Measurements from ENCODE around the gene MTMR6.

MTMR6 gene

DNA sequence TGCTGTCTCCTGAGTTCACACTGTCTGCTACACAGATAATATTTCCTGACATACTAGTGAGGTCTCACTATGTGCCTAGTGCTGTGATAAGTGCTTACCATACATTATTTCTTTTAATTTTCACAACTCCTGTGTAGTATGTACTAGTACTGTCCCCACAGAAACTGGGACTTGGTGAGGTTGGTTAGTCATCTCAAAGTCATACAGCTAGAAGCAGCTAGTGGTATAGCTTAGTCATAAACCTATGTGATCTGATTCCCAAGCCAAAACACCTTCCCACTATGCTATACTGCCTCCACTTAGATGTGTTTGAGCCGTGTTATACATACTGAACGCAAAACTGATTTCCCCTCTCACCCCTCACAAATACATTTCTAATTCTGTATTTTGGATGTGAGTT is 10.5 kb downstream of the MTMR6 start:
- DNase-seq: no peak

DNA sequence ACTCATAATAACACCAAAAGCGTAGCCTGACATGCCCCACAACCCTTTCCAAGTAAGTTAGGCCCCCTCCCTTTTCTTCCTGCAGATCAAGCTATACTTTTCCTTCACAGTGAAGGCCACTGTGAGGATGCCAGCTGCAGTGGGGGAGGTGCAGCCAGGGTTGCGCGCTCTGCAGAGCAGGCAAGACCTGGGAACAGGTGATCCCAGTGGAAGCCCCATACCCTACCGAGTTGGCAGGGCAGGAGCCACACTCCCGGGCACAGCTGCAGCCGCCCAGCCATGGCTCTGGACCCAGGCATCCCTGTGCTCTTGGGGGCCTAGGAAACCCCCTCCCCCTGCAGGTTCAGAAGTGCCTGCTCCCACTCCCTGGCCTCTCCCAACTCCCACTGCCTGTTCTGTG is 18.7 kb downstream of the MTMR6 start:
- DNase-seq: no peak

GRCh38 chr13:25267715-25268114 is 19.6 kb downstream of the MTMR6 start:
- DNase-seq: no peak

GRCh38 chr13:25266706-25267105 is 20.6 kb downstream of the MTMR6 start:
- no peak for DNase-seq

GRCh38 chr13:25262261-25262660 is 25.0 kb downstream of the MTMR6 start:
- no peak for DNase-seq

GRCh38 chr13:25253702-25254101 is 33.6 kb downstream of the MTMR6 start:
- DNase-seq: no peak

- DNase-seq: no peak
Observed at GRCh38 chr13:25252752-25253151, 34.5 kb downstream of the MTMR6 start.

DNA sequence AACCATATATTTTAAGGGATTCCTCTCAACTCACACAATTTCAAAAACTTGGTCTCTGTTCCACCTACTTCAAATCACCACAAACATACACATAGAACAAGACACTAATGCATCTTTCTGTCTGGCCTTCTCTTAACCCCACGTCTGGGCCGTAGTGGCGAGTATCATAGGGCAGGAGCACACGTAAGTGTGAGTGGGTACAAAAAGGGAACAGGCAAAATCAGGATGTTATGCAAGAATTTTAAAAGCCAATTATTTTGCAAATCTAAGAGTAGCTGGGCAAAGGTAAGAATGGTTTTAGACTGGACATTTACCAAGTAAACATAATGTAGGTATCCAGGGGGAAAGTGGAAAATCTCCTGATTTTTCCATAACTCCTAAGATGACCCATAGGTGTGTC is 35.1 kb downstream of the MTMR6 start:
- no peak for DNase-seq

DNA sequence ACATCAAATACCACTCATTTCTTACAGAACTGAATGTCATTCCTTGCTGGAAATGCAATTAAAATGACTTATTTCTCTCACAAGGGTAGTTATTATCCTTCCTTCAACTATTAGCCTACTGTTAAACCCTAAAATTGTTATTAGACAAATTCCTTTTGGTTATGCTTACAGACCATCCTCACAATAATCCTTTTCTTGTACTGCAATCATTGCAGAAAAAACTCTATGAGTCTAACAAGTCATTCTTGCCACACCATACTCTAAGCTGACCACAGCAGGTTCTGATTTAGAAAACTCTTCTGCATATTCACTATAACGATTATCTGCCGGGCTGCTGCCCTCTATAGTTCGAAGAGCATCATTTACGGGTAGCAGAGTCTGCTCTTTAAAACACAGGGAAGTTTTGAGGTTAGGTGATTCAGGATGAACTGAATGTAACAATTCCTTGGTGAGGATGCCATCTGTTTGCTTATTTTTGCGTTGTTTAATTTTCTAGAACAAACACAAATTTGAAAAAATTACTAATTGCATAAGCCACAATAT is 38.2 kb downstream of the MTMR6 start:
- DNase-seq: no peak

GRCh38 chr13:25248071-25248470 is 39.2 kb downstream of the MTMR6 start:
- no peak for DNase-seq

GRCh38 chr13:25247360-25247759 is 39.9 kb downstream of the MTMR6 start:
- DNase-seq: no peak

DNA sequence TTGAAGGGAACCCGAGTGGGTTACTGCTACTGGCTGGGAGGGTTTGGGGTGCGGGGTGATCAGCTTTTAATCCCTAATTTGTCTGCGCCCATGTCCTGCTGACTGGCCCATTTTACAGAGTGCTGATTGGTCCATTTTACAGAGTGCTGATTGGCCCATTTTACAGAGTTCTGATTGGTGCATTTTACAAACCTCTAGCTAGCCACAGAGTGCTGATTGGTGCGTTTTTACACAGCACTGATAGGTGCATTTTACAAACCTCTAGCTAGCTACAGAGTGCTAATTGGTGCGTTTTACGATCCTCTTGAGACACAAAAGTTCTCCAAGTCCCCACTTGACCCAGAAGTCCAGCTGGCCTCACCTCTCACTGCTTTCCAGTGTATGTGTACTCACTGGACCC is 43.2 kb downstream of the MTMR6 start:
- DNase-seq: no peak

- DNase-seq: no peak
Observed at GRCh38 chr13:25242956-25243355, 44.3 kb downstream of the MTMR6 start.

DNA sequence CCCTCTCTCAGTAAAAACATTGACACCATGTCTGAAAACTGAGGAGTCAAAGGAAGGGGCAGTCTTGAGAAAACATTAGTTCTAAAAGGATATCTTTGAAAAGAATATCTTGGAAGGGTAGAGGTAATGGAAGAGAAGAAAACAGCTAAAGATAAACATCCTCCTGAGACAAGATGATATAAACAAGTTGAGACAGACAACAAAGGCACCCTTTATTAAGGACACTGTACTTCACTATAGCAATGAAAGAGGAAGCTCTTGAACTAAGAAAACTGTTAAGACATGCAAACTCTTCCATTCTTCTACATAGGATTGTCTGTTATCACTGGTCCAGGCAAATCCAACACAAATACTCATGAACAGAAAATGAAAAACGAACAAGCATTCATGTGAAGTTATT is 46.3 kb downstream of the MTMR6 start:
- no peak for DNase-seq

- DNase-seq: no peak
Observed at GRCh38 chr13:25237083-25237482, 50.2 kb downstream of the MTMR6 start.

DNA sequence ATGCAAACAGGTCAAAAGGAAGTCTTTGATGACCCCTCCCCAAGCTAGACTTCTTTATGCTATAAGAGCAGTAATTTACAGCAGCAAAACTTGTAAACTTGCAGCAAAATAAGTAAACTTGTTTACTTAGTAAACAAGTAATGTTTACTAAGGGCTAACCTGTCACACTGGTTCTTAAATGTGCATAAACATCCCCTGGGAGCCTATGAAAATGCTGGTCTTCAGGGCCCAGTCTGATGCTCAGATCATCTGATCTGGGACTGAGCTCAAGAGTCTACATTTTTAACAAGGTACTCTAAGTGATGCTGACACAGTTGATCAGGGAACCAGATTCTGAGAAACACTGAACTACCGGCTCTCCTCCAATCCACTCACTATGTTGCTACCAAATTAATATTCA is 53.4 kb downstream of the MTMR6 start:
- DNase-seq: no peak

DNA sequence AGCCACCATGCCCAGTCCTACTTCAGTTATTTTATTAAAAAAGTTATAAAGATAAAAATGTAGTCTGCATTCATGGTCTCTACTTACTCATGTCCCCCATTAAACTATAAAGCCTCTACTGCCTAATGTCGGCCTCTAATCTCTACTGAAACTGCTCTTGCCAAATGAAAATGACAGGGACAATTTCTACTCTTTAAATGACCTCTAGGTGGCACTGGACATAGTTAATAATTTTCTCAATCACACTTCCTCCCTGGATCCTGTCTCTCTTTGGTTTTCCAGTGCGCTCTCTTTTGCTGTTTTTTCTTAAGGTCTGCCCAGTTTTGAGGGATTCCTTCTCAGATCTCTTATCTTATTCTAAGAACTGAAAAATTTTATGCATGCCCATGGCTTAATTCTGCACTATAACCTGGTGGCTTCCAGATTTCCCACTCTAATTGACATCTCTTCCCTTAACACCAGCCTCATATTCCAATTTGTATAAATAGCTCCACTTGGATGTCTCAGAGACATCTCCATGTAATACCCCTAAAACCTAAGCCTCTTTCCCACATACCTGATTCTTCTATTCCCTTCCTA is 54.3 kb downstream of the MTMR6 start:
- no peak for DNase-seq

- no peak for DNase-seq
Observed at GRCh38 chr13:25231517-25231916, 55.8 kb downstream of the MTMR6 start.

- no peak for DNase-seq
Observed at GRCh38 chr13:25227690-25228089, 59.6 kb downstream of the MTMR6 start.

- DNase-seq: no peak
Observed at GRCh38 chr13:25225970-25226369, 61.3 kb downstream of the MTMR6 start.

- no peak for DNase-seq
Observed at GRCh38 chr13:25224151-25224550, 63.1 kb downstream of the MTMR6 start.

GRCh38 chr13:25222740-25223139 is 64.5 kb downstream of the MTMR6 start:
- DNase-seq: no peak

DNA sequence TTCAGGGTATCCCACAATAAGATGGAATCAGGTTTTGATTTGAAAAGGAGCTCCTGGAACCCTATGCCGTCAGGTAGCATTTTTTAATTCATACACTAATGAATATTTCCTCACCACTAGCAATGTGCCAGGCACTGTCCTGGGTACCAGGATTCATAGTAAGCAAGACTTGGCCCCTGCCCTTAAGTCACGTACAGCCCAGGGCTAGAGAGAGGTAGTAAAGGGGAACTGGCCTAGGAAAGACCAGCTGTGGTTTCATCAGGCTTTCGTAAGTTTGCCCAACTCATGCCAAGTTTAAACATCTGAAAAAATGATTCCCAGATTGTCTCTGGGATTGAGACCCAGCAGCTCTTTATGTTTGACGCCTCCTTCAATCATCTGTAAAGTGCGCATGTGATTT is 69.3 kb downstream of the MTMR6 start:
- DNase-seq: no peak

DNA sequence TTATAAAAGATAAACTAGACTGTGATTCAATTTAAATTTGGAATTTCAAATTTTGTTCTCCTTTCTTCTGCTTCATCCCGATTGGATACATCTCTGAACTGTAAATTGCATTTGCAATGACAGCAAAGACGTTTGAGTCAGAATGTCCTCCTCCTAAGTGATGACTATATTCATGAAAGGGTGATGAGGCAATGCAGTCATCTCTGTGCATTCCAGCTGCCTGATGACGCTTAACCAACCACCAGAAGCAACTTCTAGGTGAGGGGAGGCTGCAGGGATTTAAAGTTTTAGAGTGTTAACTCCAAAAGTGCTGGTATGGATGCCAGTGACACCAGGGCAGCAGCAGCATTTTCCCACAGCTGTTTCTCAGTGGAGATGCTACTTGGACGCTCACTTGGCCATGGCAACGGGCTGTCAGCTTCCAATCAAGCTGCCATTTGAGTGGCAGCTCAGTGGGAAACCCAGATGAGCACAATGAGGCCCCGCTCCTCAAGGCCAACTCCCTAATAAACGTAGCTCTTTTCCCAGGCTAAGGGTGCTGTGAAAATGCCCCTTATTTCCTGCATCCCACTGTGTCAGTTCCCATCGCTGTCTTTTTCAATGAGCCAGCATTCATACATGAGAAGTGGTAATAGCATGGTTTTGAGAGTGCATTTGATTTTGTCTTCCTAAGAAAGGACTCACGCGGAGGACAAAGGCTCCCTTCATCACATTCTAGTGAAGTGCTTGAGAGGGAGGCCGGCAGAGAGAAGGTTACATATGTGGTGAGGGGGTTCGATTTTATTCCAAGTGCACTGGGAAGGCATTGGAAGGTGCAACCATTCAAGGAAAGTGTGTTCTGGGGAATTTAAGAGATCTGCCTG is 70.0 kb downstream of the MTMR6 start:
- DNase-seq: no peak

GRCh38 chr13:25215253-25215575 is 72.1 kb downstream of the MTMR6 start:
- DNase-seq: no peak

Measured in NCI-H1436 treated with DMSO at 0.1 percent for 48 hours (cell line).